Right atrium auricular region (tissue), 2 donors: Measurements from ENCODE around the gene CUBN. TPM values are rescaled to one million over a fixed set of nuclear protein-coding genes. Genes with fewer than 3 reads are reported as not detected.

ENCODE experiments used
- DNase-seq: peaks from one replicate; pipeline ENCODE4 v3.0.0-alpha.2; 2019; ENCODE audit warnings: low spot score
- H3K27ac ChIP-seq, 2 donors: fragments of 200-600 bp; sonication (generic); 1 replicate in 1 of 2; 2 replicates in 1 of 2; pipeline ENCODE4 v1.5.1; 2016 to 2019
- H3K27me3 ChIP-seq, 2 donors: fragments of 200-600 bp; sonication (generic); one replicate each; pipeline versions ENCODE4 v1.5.1 to v1.6.0; 2017 to 2019
- H3K36me3 ChIP-seq: fragments of 200-600 bp; sonication (generic); one replicate; pipeline ENCODE4 v1.5.1; 2016
- H3K4me1 ChIP-seq, 2 donors: fragments of 200-600 bp; sonication (generic); one replicate each; pipeline versions ENCODE4 v1.5.1 to v1.6.0; 2017 to 2019
- H3K4me3 ChIP-seq, 2 donors: fragments of 200-600 bp; sonication (generic); 1 replicate in 1 of 2; 2 replicates in 1 of 2; pipeline ENCODE4 v1.5.1; 2017 to 2019; ENCODE audit warnings: mild to moderate bottlenecking in 1 of 2, moderate library complexity in 1 of 2
- H3K9me3 ChIP-seq, 2 donors: fragments of 200-600 bp; sonication (generic); one replicate each; pipeline ENCODE4 v1.5.1; 2019
- total RNA-seq, 2 donors: library from RNA; depleted of rRNA; stranded (reverse); fragments of >200 nt; gene quantifications; one replicate each; pipeline ENCODE4 v1.1.0, GENCODE V29; 2016
- TF ChIP-seq, protein P1 (sequence below), 2 donors: fragments of 200-600 bp; sonication (generic); IDR thresholded peaks; one replicate each; pipeline ENCODE4 v1.5.1; 2019; ENCODE audit warnings: antibody characterized with exemption in 2 of 2

CUBN gene
- total RNA-seq, 2 donors from 2014 or later = 0.15 to 0.94 TPM

DNA sequence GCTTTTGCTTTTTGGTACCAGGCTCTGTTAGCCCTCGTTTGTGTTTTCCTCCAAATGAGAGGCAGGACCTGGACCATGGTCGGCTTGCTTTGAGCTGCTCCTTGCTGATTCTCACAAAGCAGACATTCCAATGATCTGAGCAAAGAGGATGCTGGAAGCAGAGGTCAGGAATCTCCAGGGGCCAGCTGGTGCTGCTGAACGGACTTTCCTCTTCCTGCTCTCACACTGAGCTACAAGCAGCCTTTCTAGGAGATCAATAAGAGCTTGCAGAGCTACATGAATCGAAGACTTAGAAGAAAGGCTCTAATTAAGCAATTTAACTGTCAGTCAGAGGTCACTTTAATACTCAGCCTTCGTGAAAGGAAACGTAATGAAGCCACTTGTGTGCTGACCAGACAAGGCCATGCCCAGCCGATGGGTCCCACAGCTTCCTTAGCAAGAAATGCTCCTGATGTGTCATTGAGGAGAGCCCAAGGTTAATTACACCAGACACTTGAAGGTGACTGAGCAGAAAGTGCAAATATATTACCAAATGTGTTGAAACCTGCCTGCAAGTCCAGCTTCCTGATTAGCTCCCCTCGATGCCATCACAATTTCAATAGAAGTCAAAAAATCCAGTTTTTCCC, 161.1 kb downstream of the CUBN start:
- peak overlapping the region; percentile 5 to 24 for H3K27ac ChIP-seq

DNA sequence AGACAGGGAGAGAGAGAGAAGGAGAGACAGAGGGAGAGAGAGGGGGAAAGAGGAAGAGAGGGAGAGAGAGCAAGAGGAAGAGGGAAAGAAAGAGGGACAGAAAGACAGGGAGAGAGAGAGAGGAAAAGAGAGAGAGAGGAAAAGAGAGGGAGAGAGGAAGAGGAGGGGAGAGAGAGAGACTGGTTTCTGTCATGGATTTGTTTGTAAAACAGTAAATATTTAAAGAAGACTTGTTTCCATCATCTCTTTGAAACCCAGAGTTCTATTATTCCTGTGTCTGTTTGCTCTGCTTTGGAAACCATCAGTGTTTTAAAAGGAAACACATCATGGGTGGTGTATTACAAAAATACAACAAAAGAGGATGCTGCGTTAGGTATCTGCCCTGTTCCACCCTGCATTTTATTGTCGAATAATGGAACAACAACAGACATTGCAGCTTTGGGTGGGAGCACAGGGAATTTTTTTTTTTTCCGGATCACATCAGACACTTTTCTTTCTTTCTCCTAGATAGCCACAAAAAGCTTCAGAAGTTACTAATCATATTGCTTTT, 161.7 kb downstream of the CUBN start:
- Histone ChIP-seq H3K9me3 (no peaks in the 10 kb centered on the region), H3K4me1 (peaks cover 0 to 27% of the 10 kb centered on the region in 2 donors), H3K4me3 (no peak overlapping the region), H3K27ac (peak overlapping the region; percentile 5 to 24), H3K36me3 (no peaks in the 10 kb centered on the region), H3K27me3 (no peaks in the 10 kb centered on the region)
- TF ChIP-seq, protein P1, sequence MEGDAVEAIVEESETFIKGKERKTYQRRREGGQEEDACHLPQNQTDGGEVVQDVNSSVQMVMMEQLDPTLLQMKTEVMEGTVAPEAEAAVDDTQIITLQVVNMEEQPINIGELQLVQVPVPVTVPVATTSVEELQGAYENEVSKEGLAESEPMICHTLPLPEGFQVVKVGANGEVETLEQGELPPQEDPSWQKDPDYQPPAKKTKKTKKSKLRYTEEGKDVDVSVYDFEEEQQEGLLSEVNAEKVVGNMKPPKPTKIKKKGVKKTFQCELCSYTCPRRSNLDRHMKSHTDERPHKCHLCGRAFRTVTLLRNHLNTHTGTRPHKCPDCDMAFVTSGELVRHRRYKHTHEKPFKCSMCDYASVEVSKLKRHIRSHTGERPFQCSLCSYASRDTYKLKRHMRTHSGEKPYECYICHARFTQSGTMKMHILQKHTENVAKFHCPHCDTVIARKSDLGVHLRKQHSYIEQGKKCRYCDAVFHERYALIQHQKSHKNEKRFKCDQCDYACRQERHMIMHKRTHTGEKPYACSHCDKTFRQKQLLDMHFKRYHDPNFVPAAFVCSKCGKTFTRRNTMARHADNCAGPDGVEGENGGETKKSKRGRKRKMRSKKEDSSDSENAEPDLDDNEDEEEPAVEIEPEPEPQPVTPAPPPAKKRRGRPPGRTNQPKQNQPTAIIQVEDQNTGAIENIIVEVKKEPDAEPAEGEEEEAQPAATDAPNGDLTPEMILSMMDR (IDR thresholded peaks at IDR 0.05) = no peak
- no peak for DNase-seq

More for the DNA sequence above, 161.1 kb downstream of the CUBN start:
- Histone ChIP-seq H3K9me3 (no peaks in the 10 kb centered on the region), H3K4me1 (peaks cover 0 to 27% of the 10 kb centered on the region in 2 donors), H3K4me3 (no peak overlapping the region), H3K27me3 (no peaks in the 10 kb centered on the region), H3K36me3 (no peaks in the 10 kb centered on the region)
- no peak for DNase-seq
- TF ChIP-seq, protein P1 (IDR thresholded peaks at IDR 0.05) = no peak

DNA sequence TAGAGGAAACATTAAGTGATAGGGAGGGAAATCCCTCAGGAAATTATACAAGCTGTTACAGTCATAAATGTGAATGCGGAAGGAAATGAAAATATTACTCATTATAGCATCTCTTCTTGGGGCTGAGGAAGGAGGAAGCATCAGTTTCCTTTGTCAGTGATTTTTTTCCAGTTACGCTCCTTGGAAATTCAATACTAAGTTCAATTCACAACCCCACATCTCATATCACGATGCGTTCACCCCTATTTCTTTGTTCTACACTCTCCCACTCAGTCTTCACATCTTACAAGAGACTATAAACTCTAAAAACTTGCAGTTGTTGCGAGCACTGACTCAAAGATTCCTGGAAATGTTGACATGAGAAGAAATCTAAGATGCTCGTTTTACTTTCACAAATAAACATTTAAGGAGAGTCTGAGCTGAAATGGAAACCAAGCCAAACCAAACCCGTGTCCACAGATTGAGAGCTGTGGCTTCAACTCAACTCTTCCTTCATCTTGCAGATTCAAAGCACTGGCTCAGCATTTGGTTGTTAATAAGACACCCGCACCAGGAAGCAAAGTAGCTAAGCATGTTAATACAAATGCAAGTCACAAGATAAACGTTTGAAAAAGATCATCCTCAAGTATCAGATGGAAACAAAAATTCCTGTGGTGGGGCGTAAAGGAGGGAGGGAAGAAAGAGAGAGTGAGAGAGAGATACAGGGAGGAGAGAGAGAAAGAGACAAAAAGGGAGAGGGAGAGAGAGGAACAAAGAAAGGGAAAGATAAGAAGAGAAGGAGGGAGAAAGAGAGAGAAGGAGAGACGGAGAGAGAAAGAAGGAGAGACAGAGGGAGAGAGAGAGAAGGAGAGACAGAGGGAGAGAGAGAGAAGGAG, 162.4 kb downstream of the CUBN start:
- TF ChIP-seq, protein P1 (IDR thresholded peaks at IDR 0.05) = no peak
- Histone ChIP-seq H3K27ac (peak overlapping the region in 1 of 2 donors; percentile 24), H3K9me3 (no peaks in the 10 kb centered on the region), H3K4me1 (peaks cover 0 to 27% of the 10 kb centered on the region in 2 donors), H3K4me3 (no peak overlapping the region), H3K36me3 (no peaks in the 10 kb centered on the region), H3K27me3 (no peaks in the 10 kb centered on the region)
- DNase-seq = no peak

DNA sequence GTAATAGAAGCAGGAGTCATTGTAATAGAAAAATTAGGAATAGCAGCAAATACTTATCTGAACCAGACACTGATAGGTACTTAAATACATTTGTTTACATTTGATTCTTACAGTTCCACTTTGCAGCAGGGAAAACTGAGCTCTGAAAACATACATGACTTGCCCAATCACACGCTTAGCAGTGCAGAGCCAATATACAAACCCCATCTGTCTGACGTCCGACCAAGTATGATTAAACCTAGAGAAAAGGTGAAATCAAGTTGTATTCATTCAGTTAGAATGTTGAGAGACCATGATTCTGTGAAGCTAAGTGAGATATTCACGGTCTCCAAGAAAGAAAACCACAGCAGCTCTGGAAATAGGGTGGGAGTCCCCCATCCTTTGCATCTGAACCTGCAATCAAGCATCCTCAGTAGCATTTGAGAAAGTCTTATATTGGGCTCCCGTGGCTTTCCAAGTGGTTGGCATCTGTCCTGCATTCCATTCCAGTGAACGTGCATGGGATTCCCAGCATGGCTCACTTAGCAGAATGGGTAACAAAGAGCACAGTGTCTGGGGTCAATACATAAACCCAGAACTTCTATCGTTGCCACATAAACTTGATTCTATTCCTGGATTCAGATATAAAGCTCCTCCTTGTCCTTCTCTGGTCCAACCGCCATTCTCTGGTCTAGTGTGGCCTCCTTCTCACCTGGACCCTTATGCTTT, 163.7 kb downstream of the CUBN start:
- Histone ChIP-seq H3K36me3 (no peaks in the 10 kb centered on the region), H3K9me3 (no peaks in the 10 kb centered on the region), H3K4me3 (no peak overlapping the region), H3K27me3 (no peaks in the 10 kb centered on the region), H3K27ac (no peak overlapping the region), H3K4me1 (peaks cover 0 to 27% of the 10 kb centered on the region in 2 donors)
- peak; percentile 70 for DNase-seq
- TF ChIP-seq, protein P1 (IDR thresholded peaks at IDR 0.05) = no peak

DNA sequence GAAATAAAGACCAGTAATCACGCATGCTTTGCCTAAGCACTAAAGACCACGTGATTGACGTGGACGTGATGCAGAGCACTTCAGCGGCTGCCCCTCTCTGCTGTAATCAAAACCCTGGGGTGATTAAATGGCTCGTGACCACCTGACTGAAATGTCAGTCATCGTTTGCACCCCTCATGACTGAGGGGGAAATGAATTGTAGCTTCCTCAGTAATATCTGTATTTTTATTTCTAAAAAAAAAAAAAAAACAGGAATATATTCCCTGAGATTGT, 164.3 kb downstream of the CUBN start:
- Histone ChIP-seq H3K4me3 (no peak overlapping the region), H3K27me3 (no peaks in the 10 kb centered on the region), H3K36me3 (no peaks in the 10 kb centered on the region), H3K4me1 (peaks cover 0 to 27% of the 10 kb centered on the region in 2 donors), H3K9me3 (no peaks in the 10 kb centered on the region), H3K27ac (no peak overlapping the region)
- TF ChIP-seq, protein P1 (IDR thresholded peaks at IDR 0.05) = no peak
- no peak for DNase-seq
